Lower lobe of right lung (tissue), 2 donors: ENCODE measurements around the gene SLC7A11. TPM values are rescaled to one million over a fixed set of nuclear protein-coding genes. Genes with fewer than 3 reads are reported as not detected.

ENCODE experiments used
- ATAC-seq, 2 donors: fragments of 200-7000 bp; cut with Tn5 transposase; one replicate each; pipeline ENCODE4 v1.9.1; 2020 to 2022; ENCODE audit warnings: mild to moderate bottlenecking in 2 of 2, moderate library complexity in 2 of 2
- DNase-seq: peaks from one replicate; pipeline ENCODE4 v3.0.0-alpha.2; 2020
- H3K27ac ChIP-seq: fragments of 200-600 bp; one replicate; pipeline ENCODE4 v1.8.0; 2022
- H3K27me3 ChIP-seq: fragments of 200-600 bp; one replicate; pipeline ENCODE4 v1.8.0; 2022; ENCODE audit warnings: low read depth
- H3K36me3 ChIP-seq: fragments of 200-600 bp; one replicate; pipeline ENCODE4 v1.8.0; 2022; ENCODE audit warnings: mild to moderate bottlenecking
- H3K4me1 ChIP-seq: fragments of 200-600 bp; one replicate; pipeline ENCODE4 v1.8.0; 2022
- H3K4me3 ChIP-seq: fragments of 200-600 bp; one replicate; pipeline ENCODE4 v1.8.0; 2022; ENCODE audit warnings: mild to moderate bottlenecking
- H3K9me3 ChIP-seq: fragments of 200-600 bp; one replicate; pipeline ENCODE4 v1.8.0; 2022
- CTCF ChIP-seq: fragments of 200-600 bp; IDR thresholded peaks from one replicate; pipeline ENCODE4 v1.8.0; 2022; ENCODE audit warnings: antibody characterized with exemption, mild to moderate bottlenecking
- intact Hi-C: fragments of 100-400 bp; cut with DNase I; formaldehyde crosslinking; loops from one replicate; pipeline ENCODE4 v1.11.0; 2022
- total RNA-seq: library from RNA; stranded (reverse); fragmentation: NEBNext Ultra II Directional; extraction: Animal tissue kit (Norgen Biotek cat#: 25700); gene quantifications from one replicate; pipeline ENCODE4 v1.2.1, GENCODE V29; 2021
- donor health status: DM: no; HTN: yes; CAD: no; lungs with severe emphysema.

Gene SLC7A11
- total RNA-seq, 1 donor from 2014 or later, result 3.2 TPM

GRCh38 chr4:138181287-138181686, 60.9 kb downstream of the SLC7A11 start:
- peak; percentile 70 to 74 for ATAC-seq
- TF ChIP-seq CTCF, result no peak

GRCh38 chr4:138178566-138178965, 63.6 kb downstream of the SLC7A11 start:
- no peak for TF ChIP-seq CTCF
- intact Hi-C loops, result no loop called here
- ATAC-seq (no peak), DNase-seq (no peak)
- H3K36me3 ChIP-seq, result no peaks in the 10 kb centered on the region
- no peaks in the 10 kb centered on the region for H3K27me3 ChIP-seq
- H3K4me1 ChIP-seq, result no peaks in the 10 kb centered on the region
- H3K27ac ChIP-seq, result no peak overlapping the region
- no peak overlapping the region for H3K4me3 ChIP-seq
- H3K9me3 ChIP-seq, result no peaks in the 10 kb centered on the region

More at GRCh38 chr4:138181287-138181686, 60.9 kb downstream of the SLC7A11 start:
- H3K4me1 ChIP-seq, result no peaks in the 10 kb centered on the region
- no peak for DNase-seq
- no peak overlapping the region for H3K4me3 ChIP-seq
- no peaks in the 10 kb centered on the region for H3K27me3 ChIP-seq
- intact Hi-C loops, result no loop called here
- no peak overlapping the region for H3K27ac ChIP-seq
- H3K36me3 ChIP-seq, result no peaks in the 10 kb centered on the region
- no peaks in the 10 kb centered on the region for H3K9me3 ChIP-seq

- no peak overlapping the region for H3K4me3 ChIP-seq
- H3K36me3 ChIP-seq, result no peaks in the 10 kb centered on the region
- no peaks in the 10 kb centered on the region for H3K4me1 ChIP-seq
- no peaks in the 10 kb centered on the region for H3K9me3 ChIP-seq
- H3K27me3 ChIP-seq, result no peaks in the 10 kb centered on the region
- no peak overlapping the region for H3K27ac ChIP-seq
- intact Hi-C loops, result no loop called here
- ATAC-seq (no peak), DNase-seq (no peak)
- no peak for TF ChIP-seq CTCF
Observed at GRCh38 chr4:138177278-138177968, 64.7 kb downstream of the SLC7A11 start.

GRCh38 chr4:138174981-138175794, 67.0 kb downstream of the SLC7A11 start:
- TF ChIP-seq CTCF, result no peak
- no peak for DNase-seq
- intact Hi-C loops, result no loop called here
- no peaks in the 10 kb centered on the region for H3K27me3 ChIP-seq
- no peaks in the 10 kb centered on the region for H3K36me3 ChIP-seq
- H3K27ac ChIP-seq, result no peak overlapping the region
- H3K9me3 ChIP-seq, result no peaks in the 10 kb centered on the region
- ATAC-seq, result no peak
- no peak overlapping the region for H3K4me3 ChIP-seq
- H3K4me1 ChIP-seq, result no peaks in the 10 kb centered on the region

GRCh38 chr4:138164208-138164607, 77.9 kb downstream of the SLC7A11 start:
- TF ChIP-seq CTCF, result no peak
- ATAC-seq, result no peak

More at GRCh38 chr4:138164208-138164607, 77.9 kb downstream of the SLC7A11 start:
- intact Hi-C loops, result no loop called here
- Histone ChIP-seq H3K36me3 (no peaks in the 10 kb centered on the region), H3K4me1 (no peaks in the 10 kb centered on the region), H3K27ac (no peak overlapping the region), H3K4me3 (no peak overlapping the region), H3K27me3 (no peaks in the 10 kb centered on the region), H3K9me3 (no peaks in the 10 kb centered on the region)
- no peak for DNase-seq
